ENCODE data around the gene IL5RA.

Gene IL5RA

DNA sequence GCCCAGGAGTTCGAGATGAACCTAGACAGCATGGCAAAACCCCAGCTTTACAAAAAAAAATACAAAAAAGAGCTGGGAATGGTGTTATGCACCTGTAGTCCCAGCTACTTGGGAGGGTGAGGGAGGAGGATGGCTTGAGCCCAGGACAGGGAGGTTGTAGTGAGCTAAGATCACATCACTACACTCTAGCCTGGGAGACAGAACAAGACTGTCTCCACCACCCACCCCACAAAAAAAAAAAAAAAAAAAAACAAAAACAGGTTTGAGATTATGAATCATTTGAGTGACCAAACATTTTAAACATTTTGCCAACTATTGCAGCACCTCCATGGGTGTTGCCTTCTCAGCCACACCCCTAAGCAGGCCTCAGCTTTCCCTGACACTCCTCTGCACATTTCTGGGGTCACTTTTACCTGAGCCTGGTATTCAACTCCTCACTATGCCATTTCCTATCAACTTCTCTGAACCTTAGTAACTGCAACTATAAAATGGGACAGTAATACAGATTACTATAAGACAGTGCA lies 41.8 kb downstream of the IL5RA start:
- DNase-seq (ENCODE audit: low read depth in 2 of 3, low spot score in 1 of 3) = no peak

- no peak for DNase-seq (ENCODE audit: low read depth in 2 of 3, low spot score in 1 of 3)
Measured at GRCh38 chr3:3066910-3067309, 43.3 kb downstream of the IL5RA start.

- DNase-seq (ENCODE audit: low read depth in 2 of 3, low spot score in 1 of 3) = no peak
Measured at GRCh38 chr3:3066378-3066777, 43.8 kb downstream of the IL5RA start.

- DNase-seq (ENCODE audit: low read depth in 2 of 3, low spot score in 1 of 3) = no peak
Measured at GRCh38 chr3:3065876-3066275, 44.3 kb downstream of the IL5RA start.

GRCh38 chr3:3064297-3064696 lies 45.9 kb downstream of the IL5RA start:
- no peak for DNase-seq (ENCODE audit: low read depth in 2 of 3, low spot score in 1 of 3)

- no peak for DNase-seq (ENCODE audit: low read depth in 2 of 3, low spot score in 1 of 3)
Measured at GRCh38 chr3:3059645-3060044, 50.5 kb downstream of the IL5RA start.

GRCh38 chr3:3053974-3054373 lies 56.2 kb downstream of the IL5RA start:
- no peak for DNase-seq (ENCODE audit: low read depth in 2 of 3, low spot score in 1 of 3)

GRCh38 chr3:3038201-3038991 lies 71.8 kb downstream of the IL5RA start:
- no peak for DNase-seq (ENCODE audit: low read depth in 2 of 3, low spot score in 1 of 3)

- no peak for DNase-seq (ENCODE audit: low read depth in 2 of 3, low spot score in 1 of 3)
Measured at GRCh38 chr3:3037156-3037555, 73.0 kb downstream of the IL5RA start.

DNA sequence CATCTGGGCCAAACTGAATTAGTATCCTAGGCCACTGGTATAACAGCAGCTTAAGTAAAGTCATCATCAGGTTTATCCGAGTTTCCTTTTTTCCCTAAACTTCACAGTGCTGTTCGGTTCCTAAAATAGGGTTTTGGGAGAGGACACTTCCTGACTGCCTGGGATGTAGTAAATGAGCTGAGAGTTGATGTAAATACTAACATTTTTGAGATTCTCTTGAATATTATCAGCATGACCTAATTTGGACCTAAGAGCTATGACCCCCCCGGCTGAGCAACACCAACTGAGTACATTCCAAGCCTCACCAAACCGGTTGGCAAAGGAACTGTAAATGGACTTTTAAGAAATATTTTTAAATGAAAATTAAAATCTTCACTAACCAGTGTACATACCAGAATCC lies 78.8 kb downstream of the IL5RA start:
- no peak for DNase-seq (ENCODE audit: low read depth in 2 of 3, low spot score in 1 of 3)

GRCh38 chr3:3027976-3028567 lies 82.1 kb downstream of the IL5RA start:
- no peak for DNase-seq (ENCODE audit: low read depth in 2 of 3, low spot score in 1 of 3)

DNA sequence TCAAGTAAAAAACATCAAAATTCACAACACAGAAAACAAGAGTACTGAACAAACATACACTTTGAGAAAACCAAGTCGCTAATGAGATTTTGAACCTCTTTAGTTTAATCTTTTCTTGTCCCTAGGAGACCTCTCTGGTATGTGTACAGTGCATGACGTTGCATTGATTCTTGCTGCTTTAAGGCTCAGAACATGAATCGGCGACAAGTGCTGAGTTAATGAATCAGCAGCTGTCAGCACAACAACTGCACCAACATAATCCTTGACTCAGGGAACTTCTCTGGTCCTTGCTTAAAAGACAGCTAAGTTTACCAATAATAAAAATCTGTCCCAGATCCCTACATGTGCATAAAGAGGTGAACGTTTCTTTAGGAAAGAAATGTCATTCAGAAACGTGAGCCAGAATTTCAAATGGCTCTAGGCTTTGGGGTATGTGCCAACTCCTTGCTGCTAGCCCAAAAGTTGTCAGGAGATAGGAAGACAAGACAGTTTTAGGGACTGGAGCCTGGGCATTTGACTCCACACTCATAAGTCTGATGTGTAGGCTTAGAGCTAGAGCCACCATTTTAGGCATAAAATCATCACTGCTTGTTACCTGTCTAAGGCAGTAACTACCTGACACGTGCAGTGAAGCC lies 86.9 kb downstream of the IL5RA start:
- DNase-seq (ENCODE audit: low read depth in 2 of 3, low spot score in 1 of 3) = no peak

DNA sequence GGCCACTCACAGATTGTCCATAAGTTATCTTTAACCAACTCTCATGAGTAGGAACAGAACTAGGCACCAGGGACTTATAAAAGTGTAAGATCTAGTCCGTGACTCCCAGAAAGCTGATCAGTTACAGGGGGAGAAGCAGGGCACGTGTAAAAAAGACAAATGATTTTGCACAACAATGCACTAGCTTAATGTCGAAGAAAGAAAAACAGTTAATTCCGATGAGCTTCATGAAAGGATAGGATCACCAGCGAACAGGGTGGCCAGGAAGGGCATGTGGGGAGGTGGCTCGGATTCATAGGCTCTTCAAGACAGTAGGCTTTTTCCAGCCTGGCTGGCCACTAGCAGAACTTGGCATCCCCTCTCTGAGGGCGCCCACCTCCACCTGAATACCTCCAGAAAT lies 90.0 kb downstream of the IL5RA start:
- DNase-seq (ENCODE audit: low read depth in 2 of 3, low spot score in 1 of 3) = no peak

Data from stimulated activated CD4-positive, alpha-beta T cell treated with anti-CD3 and anti-CD28 coated beads, Interleukin-12 subunit alpha, Interleukin-12 subunit beta, amount 100 ng/mL, for 48 hours (primary cell).